Measurements from ENCODE around the gene KIAA0408. TPM values are rescaled to one million over a fixed set of nuclear protein-coding genes. Genes with fewer than 3 reads are reported as not detected.

KIAA0408 gene
- polyA plus RNA-seq, 1 donor from 2014 or later, result 156 TPM

- no peak overlapping the region for H3K4me2 ChIP-seq (ENCODE audit: low read length)
- H2AFZ ChIP-seq (ENCODE audit: low read depth, low read length), result no peak overlapping the region
- H3K4me3 ChIP-seq (ENCODE audit: low read length), result no peak overlapping the region
- no peaks in the 10 kb centered on the region for H3F3A ChIP-seq (ENCODE audit: insufficient read depth, low read length, poor library complexity, severe bottlenecking)
- no peaks in the 10 kb centered on the region for H3K9me3 ChIP-seq (ENCODE audit: low read length)
- H3K9me2 ChIP-seq (ENCODE audit: insufficient read depth, low read length), result no peaks in the 10 kb centered on the region
- H3K27ac ChIP-seq (ENCODE audit: low read length), result no peak overlapping the region
- H3K36me3 ChIP-seq (ENCODE audit: insufficient read depth, low read length), result peaks cover 13% of the 10 kb centered on the region
- H3K79me2 ChIP-seq (replicated peaks; ENCODE audit: insufficient read depth, low read length), result peaks cover 11% of the 10 kb centered on the region
- TF ChIP-seq CTCF (IDR thresholded peaks at IDR 0.05; ENCODE audit: poor library complexity, severe bottlenecking) (no peak), TAF1 (IDR thresholded peaks at IDR 0.05; ENCODE audit: low read depth) (no peak), RAD21 (conservative IDR thresholded peaks at IDR 0.05) (no peak), EP300 (conservative IDR thresholded peaks at IDR 0.05; ENCODE audit: poor library complexity, severe bottlenecking) (no peak), SMC3 (conservative IDR thresholded peaks at IDR 0.05; ENCODE audit: poor library complexity) (no peak), EZH2 (IDR thresholded peaks at IDR 0.05; ENCODE audit: borderline replicate concordance, insufficient read depth, low read length, poor library complexity, severe bottlenecking) (no peak), POLR2AphosphoS5 (IDR thresholded peaks at IDR 0.05) (no peak), MXI1 (conservative IDR thresholded peaks at IDR 0.05; ENCODE audit: poor library complexity, severe bottlenecking) (no peak), REST (IDR thresholded peaks at IDR 0.05; ENCODE audit: borderline replicate concordance) (no peak)
- no peak overlapping the region for H3K9ac ChIP-seq (ENCODE audit: low read length)
- H4K20me1 ChIP-seq (ENCODE audit: insufficient read depth), result peaks cover 14% of the 10 kb centered on the region
- no peaks in the 10 kb centered on the region for H3K27me3 ChIP-seq (ENCODE audit: insufficient read depth, low read depth, low read length)
Measured at GRCh38 chr6:127462376-127462775, 3.2 kb upstream of the KIAA0408 start.

- H3K79me2 ChIP-seq (replicated peaks; ENCODE audit: insufficient read depth, low read length), result peaks cover 11% of the 10 kb centered on the region
- H3K9me2 ChIP-seq (ENCODE audit: insufficient read depth, low read length), result no peaks in the 10 kb centered on the region
- no peak overlapping the region for H2AFZ ChIP-seq (ENCODE audit: low read depth, low read length)
- H3K4me2 ChIP-seq (ENCODE audit: low read length), result no peak overlapping the region
- H3K27me3 ChIP-seq (ENCODE audit: insufficient read depth, low read depth, low read length), result no peaks in the 10 kb centered on the region
- no peak overlapping the region for H3K4me3 ChIP-seq (ENCODE audit: low read length)
- TF ChIP-seq EZH2 (IDR thresholded peaks at IDR 0.05; ENCODE audit: borderline replicate concordance, insufficient read depth, low read length, poor library complexity, severe bottlenecking), result no peak
- no peak for TF ChIP-seq REST (IDR thresholded peaks at IDR 0.05; ENCODE audit: borderline replicate concordance)
- no peak for TF ChIP-seq EP300 (conservative IDR thresholded peaks at IDR 0.05; ENCODE audit: poor library complexity, severe bottlenecking)
- TF ChIP-seq SMC3 (conservative IDR thresholded peaks at IDR 0.05; ENCODE audit: poor library complexity), result no peak
- no peaks in the 10 kb centered on the region for H3K9me3 ChIP-seq (ENCODE audit: low read length)
- peaks cover 14% of the 10 kb centered on the region for H4K20me1 ChIP-seq (ENCODE audit: insufficient read depth)
- no peak overlapping the region for H3K27ac ChIP-seq (ENCODE audit: low read length)
- no peaks in the 10 kb centered on the region for H3F3A ChIP-seq (ENCODE audit: insufficient read depth, low read length, poor library complexity, severe bottlenecking)
- no peak overlapping the region for H3K9ac ChIP-seq (ENCODE audit: low read length)
- peaks cover 9% of the 10 kb centered on the region for H3K36me3 ChIP-seq (ENCODE audit: insufficient read depth, low read length)
Measured at GRCh38 chr6:127460465-127460864, 1.3 kb upstream of the KIAA0408 start.
